ENCODE results near the gene CCL1. TPM values are rescaled to one million over a fixed set of nuclear protein-coding genes. Genes with fewer than 3 reads are reported as not detected.

The CCL1 gene
- total and polyA plus RNA-seq, 2 donors from 2014 or later, result not detected

- H3K9ac ChIP-seq (ENCODE audit: low read length in 3 of 3), result no peak overlapping the region
- H3K4me3 ChIP-seq (ENCODE audit: low read length in 3 of 3), result no peak overlapping the region
- H3K27ac ChIP-seq (ENCODE audit: low read depth in 2 of 2, low read length in 2 of 2), result no peak overlapping the region
- H3K9me3 ChIP-seq (ENCODE audit: control insufficient read depth in 2 of 3, insufficient read depth in 1 of 3, low read length in 3 of 3), result no peaks in the 10 kb centered on the region
- intact Hi-C loops (cut with DNase I), result no loop called here
- H3K36me3 ChIP-seq (ENCODE audit: control insufficient read depth in 2 of 3, insufficient read depth in 3 of 3, low read length in 3 of 3), result no peaks in the 10 kb centered on the region
- H3K27me3 ChIP-seq (ENCODE audit: control insufficient read depth, insufficient read depth, low read length), result no peaks in the 10 kb centered on the region
- FAIRE-seq (no peak), DNase-seq (no peak)
- no peak for TF ChIP-seq CTCF (IDR thresholded peaks at IDR 0.05; ENCODE audit: borderline replicate concordance, extremely low read depth, insufficient read depth)
- peaks cover 0 to 2% (median 0%) of the 10 kb centered on the region in 3 donors for H3K4me1 ChIP-seq (ENCODE audit: control insufficient read depth in 2 of 3, insufficient read depth in 2 of 3, low read depth in 1 of 3, low read length in 3 of 3)
Measured at GRCh38 chr17:34386697-34387550, 23.9 kb upstream of the CCL1 start.

GRCh38 chr17:34386343-34386696, 23.3 kb upstream of the CCL1 start:
- H3K27ac ChIP-seq (ENCODE audit: low read depth in 2 of 2, low read length in 2 of 2), result no peak overlapping the region
- DNase-seq (no peak), FAIRE-seq (no peak)
- H3K9me3 ChIP-seq (ENCODE audit: control insufficient read depth in 2 of 3, insufficient read depth in 1 of 3, low read length in 3 of 3), result no peaks in the 10 kb centered on the region
- intact Hi-C loops (cut with DNase I), result no loop called here
- no peak overlapping the region for H3K4me3 ChIP-seq (ENCODE audit: low read length in 3 of 3)
- TF ChIP-seq CTCF (IDR thresholded peaks at IDR 0.05; ENCODE audit: borderline replicate concordance, extremely low read depth, insufficient read depth), result no peak
- H3K27me3 ChIP-seq (ENCODE audit: control insufficient read depth, insufficient read depth, low read length), result no peaks in the 10 kb centered on the region
- no peaks in the 10 kb centered on the region for H3K36me3 ChIP-seq (ENCODE audit: control insufficient read depth in 2 of 3, insufficient read depth in 3 of 3, low read length in 3 of 3)
- H3K9ac ChIP-seq (ENCODE audit: low read length in 3 of 3), result no peak overlapping the region
- peaks cover 0 to 2% (median 0%) of the 10 kb centered on the region in 3 donors for H3K4me1 ChIP-seq (ENCODE audit: control insufficient read depth in 2 of 3, insufficient read depth in 2 of 3, low read depth in 1 of 3, low read length in 3 of 3)

GRCh38 chr17:34384822-34385605, 22.0 kb upstream of the CCL1 start:
- H3K9ac ChIP-seq (ENCODE audit: low read length in 3 of 3), result no peak overlapping the region
- no peaks in the 10 kb centered on the region for H3K9me3 ChIP-seq (ENCODE audit: control insufficient read depth in 2 of 3, insufficient read depth in 1 of 3, low read length in 3 of 3)
- no peaks in the 10 kb centered on the region for H3K36me3 ChIP-seq (ENCODE audit: control insufficient read depth in 2 of 3, insufficient read depth in 3 of 3, low read length in 3 of 3)
- no peak for TF ChIP-seq CTCF (IDR thresholded peaks at IDR 0.05; ENCODE audit: borderline replicate concordance, extremely low read depth, insufficient read depth)
- no peak for FAIRE-seq
- peak in 1 of 5 donors; percentile 5 for DNase-seq
- H3K27ac ChIP-seq (ENCODE audit: low read depth in 2 of 2, low read length in 2 of 2), result no peak overlapping the region
- H3K4me1 ChIP-seq (ENCODE audit: control insufficient read depth in 2 of 3, insufficient read depth in 2 of 3, low read depth in 1 of 3, low read length in 3 of 3), result peaks cover 0 to 2% (median 0%) of the 10 kb centered on the region in 3 donors
- H3K27me3 ChIP-seq (ENCODE audit: control insufficient read depth, insufficient read depth, low read length), result no peaks in the 10 kb centered on the region
- no peak overlapping the region for H3K4me3 ChIP-seq (ENCODE audit: low read length in 3 of 3)
- intact Hi-C loops (cut with DNase I), result no loop called here
